Fibroblast of pulmonary artery (primary cell): Measurements from ENCODE around the gene TTC3.
"Not testable (repeated sequence)": the region's sequence is repeated elsewhere in the genome, so short reads cannot be mapped to it uniquely, and the experiment has no call there.

ENCODE experiments used
- DNase-seq: peaks from one replicate; pipeline ENCODE4 v3.0.0-alpha.2; 2010; ENCODE audit warnings: low read depth
- H3K4me3 ChIP-seq: replicated peaks from 2 replicates; pipeline ENCODE4 v1.5.1; 2011; ENCODE audit warnings: low read depth, mild to moderate bottlenecking, control low read depth, low read length, moderate library complexity
- CTCF ChIP-seq: IDR thresholded peaks from 2 replicates; pipeline ENCODE4 v1.5.1; 2011; ENCODE audit warnings: mild to moderate bottlenecking, control low read depth, low read length, inconsistent platforms; ENCODE audit errors: missing control alignments

Gene TTC3

GRCh38 chr21:37106998-37107397 is 33.9 kb downstream of the TTC3 start:
- no peak overlapping the region for H3K4me3 ChIP-seq
- no peak for TF ChIP-seq CTCF
- no peak for DNase-seq

- H3K4me3 ChIP-seq, DNase-seq: not testable (repeated sequence)
Measured at GRCh38 chr21:37111029-37111428, 38.0 kb downstream of the TTC3 start.

GRCh38 chr21:37114301-37114700 is 41.2 kb downstream of the TTC3 start:
- not testable (repeated sequence) for DNase-seq, H3K4me3 ChIP-seq

- DNase-seq, H3K4me3 ChIP-seq: not testable (repeated sequence)
Measured at GRCh38 chr21:37116459-37116858, 43.4 kb downstream of the TTC3 start.

GRCh38 chr21:37117204-37117603 is 44.1 kb downstream of the TTC3 start:
- H3K4me3 ChIP-seq: no peak overlapping the region
- DNase-seq: no peak
- TF ChIP-seq CTCF: no peak

GRCh38 chr21:37118187-37118826 is 45.3 kb downstream of the TTC3 start:
- H3K4me3 ChIP-seq: no peak overlapping the region
- no peak for TF ChIP-seq CTCF
- no peak for DNase-seq

GRCh38 chr21:37119421-37120218 is 46.6 kb downstream of the TTC3 start:
- peak; percentile 45 for DNase-seq
- peak; percentile 30 for TF ChIP-seq CTCF
- no peak overlapping the region for H3K4me3 ChIP-seq

GRCh38 chr21:37128076-37128475 is 55.0 kb downstream of the TTC3 start:
- no peak for TF ChIP-seq CTCF
- no peak for DNase-seq
- H3K4me3 ChIP-seq: no peak overlapping the region
